RWPE2 (cell line): Measurements from ENCODE around the gene PPP1R14C.

Experiments
- ATAC-seq: fragments of 200-7000 bp; cut with Tn5 transposase; 3 replicates; pipeline ENCODE4 v1.9.1; 2021; ENCODE audit warnings: low read depth
- DNase-seq: peaks from one replicate; pipeline ENCODE4 v3.0.0-alpha.2; 2020; ENCODE audit warnings: low spot score
- H3K27ac ChIP-seq: fragments of 450-650 bp; 2 replicates; pipeline ENCODE4 v1.5.1; 2017; ENCODE audit warnings: mild to moderate bottlenecking; ENCODE audit not compliant: poor library complexity, severe bottlenecking
- H3K27me3 ChIP-seq: fragments of 250-450 bp; sonication (Bioruptor Pico); 2 replicates; pipeline ENCODE4 v1.5.1; 2021; ENCODE audit warnings: mild to moderate bottlenecking, moderate library complexity; ENCODE audit not compliant: insufficient read depth, poor library complexity, severe bottlenecking
- H3K36me3 ChIP-seq: fragments of 250-450 bp; sonication (Bioruptor Pico); 2 replicates; pipeline ENCODE4 v1.5.1; 2020; ENCODE audit warnings: low read depth, mild to moderate bottlenecking, moderate library complexity
- H3K4me1 ChIP-seq: fragments of 250-450 bp; sonication (Bioruptor Pico); 2 replicates; pipeline ENCODE4 v1.5.1; 2021; ENCODE audit warnings: mild to moderate bottlenecking, moderate library complexity; ENCODE audit not compliant: insufficient read depth, poor library complexity, severe bottlenecking
- H3K4me3 ChIP-seq: fragments of 250-450 bp; sonication (Bioruptor Pico); 2 replicates; pipeline ENCODE4 v1.5.1; 2021; ENCODE audit warnings: mild to moderate bottlenecking, moderate library complexity; ENCODE audit not compliant: severe bottlenecking
- H3K9me3 ChIP-seq: fragments of 250-450 bp; sonication (Bioruptor Pico); 2 replicates; pipeline ENCODE4 v1.5.1; 2021; ENCODE audit warnings: mild to moderate bottlenecking, moderate library complexity; ENCODE audit not compliant: severe bottlenecking
- CTCF ChIP-seq: fragments of 450-650 bp; IDR thresholded peaks from one replicate; pipeline ENCODE4 v1.5.1; 2017; ENCODE audit warnings: mild to moderate bottlenecking, moderate library complexity; ENCODE audit not compliant: poor library complexity, severe bottlenecking

The PPP1R14C gene

DNA sequence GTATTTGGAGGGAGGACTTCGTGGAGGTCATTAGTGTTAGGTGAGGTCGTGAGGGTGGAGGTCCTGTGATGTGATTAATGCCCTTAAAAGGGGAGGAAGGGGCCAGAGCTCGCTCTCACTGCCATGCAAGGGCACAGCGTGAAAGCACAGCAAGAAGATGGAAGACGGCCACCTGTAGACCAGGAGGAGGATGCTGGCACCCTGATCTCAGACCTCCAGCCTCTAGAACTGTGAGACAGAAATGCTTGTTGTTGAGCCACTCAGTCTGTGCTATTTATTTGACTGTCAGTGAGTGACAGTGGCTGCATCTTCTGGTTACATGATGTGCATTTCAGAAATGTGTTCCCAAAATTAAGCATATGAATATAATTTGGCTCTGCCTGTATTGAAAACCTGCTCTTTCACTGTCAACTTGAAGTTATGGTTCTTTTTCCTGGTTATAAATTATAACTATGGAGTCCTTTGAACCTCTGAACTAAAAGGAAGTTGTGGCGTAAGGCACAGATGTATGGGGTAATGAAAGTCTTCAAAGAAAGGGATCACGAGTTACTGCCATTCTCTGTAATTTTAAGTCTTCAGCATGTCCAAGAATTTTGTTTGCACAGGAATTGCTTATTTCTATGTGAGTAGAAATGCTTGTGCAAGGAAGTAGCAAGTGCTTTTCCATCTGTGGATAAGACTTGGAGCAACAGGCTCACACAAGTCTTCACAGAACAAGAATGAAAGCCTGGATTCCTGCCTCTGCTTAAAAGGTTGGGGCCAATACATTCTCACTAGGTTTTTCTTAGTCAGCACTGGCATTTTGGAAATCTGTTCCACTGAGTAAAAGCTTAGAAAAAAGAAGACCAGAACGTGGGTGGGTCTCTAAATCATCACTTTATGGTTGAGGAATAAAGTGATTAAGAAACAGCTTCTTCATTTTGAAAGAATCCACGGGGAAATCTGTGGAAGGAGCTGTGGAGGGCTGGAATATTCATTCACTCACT, 10.3 kb downstream of the PPP1R14C start:
- no peak for DNase-seq
- ATAC-seq = peak; percentile 70
- Histone ChIP-seq H3K36me3 (0 out of 2 replicates have a peak, but pooled peaks cover 3% of the 10 kb centered on the region), H3K4me1 (peaks cover 52% of the 10 kb centered on the region), H3K4me3 (no peak overlapping the region), H3K27ac (peak overlapping the region; percentile 94), H3K27me3 (no peaks in the 10 kb centered on the region), H3K9me3 (no peaks in the 10 kb centered on the region)
- no peak for TF ChIP-seq CTCF

DNA sequence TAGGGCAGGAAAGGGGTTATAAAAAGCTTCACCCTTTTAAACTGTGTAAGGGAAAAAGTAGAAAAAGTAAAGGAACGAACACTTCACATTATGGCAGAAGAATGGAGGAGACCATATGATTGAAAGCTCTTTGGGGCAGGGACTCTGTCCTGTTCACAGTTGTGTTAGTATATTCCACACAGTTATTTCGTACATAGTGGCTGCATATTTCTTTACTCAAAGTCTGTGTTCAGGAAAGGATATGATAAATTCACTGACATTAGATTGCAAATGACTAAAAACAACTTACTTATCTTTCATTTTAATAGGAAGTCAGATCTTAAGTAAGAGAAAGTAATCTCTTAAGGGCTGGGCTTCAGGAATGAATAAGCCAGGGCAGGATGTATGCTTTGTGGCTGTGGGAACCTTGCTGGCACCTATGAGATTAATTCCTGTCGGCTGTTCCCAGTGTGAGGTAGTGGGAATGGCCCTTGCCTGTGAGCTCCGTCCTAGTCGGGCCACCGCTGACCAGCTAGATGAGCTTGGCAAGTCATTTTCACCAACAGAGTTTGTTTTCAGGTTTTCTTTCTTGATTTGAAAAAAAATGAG, 11.2 kb downstream of the PPP1R14C start:
- H3K27ac ChIP-seq = peak overlapping the region; percentile 94
- H3K9me3 ChIP-seq = no peaks in the 10 kb centered on the region
- no peaks in the 10 kb centered on the region for H3K27me3 ChIP-seq
- TF ChIP-seq CTCF = no peak
- peak; percentile 80 for ATAC-seq
- H3K36me3 ChIP-seq = 0 out of 2 replicates have a peak, but pooled peaks cover 3% of the 10 kb centered on the region
- H3K4me1 ChIP-seq = peaks cover 52% of the 10 kb centered on the region
- no peak overlapping the region for H3K4me3 ChIP-seq
- DNase-seq = no peak

DNA sequence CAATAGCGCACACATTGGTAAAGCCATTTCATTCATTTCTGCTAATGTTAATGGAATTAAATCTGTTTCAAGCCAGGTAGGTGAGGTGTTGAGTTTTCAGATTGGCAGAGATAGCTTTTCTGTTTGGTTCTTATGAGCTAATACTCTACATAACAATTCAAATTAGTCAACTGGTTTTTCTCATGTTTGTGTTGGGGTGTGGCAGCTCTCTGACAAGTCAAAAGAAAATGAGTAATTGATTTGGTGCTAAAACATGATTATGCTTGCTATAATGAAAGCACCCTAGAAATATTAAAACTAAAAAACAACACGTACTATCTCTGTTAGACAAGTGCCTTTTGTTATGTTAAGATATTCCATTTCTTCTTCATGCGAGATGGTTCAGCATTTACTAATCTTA, 13.6 kb downstream of the PPP1R14C start:
- H3K4me1 ChIP-seq = peaks cover 52% of the 10 kb centered on the region
- peak overlapping the region; percentile 94 for H3K27ac ChIP-seq
- H3K27me3 ChIP-seq = no peaks in the 10 kb centered on the region
- H3K36me3 ChIP-seq = 0 out of 2 replicates have a peak, but pooled peaks cover 3% of the 10 kb centered on the region
- ATAC-seq = peak; percentile 43
- DNase-seq = no peak
- TF ChIP-seq CTCF = no peak
- H3K4me3 ChIP-seq = no peak overlapping the region
- no peaks in the 10 kb centered on the region for H3K9me3 ChIP-seq

DNA sequence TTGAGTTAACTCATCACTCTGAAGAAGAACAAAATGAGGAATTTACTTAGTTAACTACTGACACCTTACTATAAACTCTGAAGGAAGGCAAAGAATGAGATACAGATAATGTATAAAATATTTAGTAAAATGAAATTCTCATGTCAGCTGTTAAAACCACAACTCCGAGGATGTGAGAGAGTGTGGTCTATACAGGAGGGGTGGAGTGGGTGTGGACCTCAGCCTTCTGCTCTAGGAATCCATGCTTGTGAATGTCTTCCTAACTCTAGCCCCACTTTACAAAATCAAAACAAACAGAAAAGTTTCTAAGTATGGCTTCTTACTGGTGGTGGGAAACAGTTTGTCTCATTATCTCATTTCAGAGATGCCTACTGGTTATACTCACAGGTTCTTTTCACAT, 14.2 kb downstream of the PPP1R14C start:
- H3K27me3 ChIP-seq = no peaks in the 10 kb centered on the region
- no peak overlapping the region for H3K4me3 ChIP-seq

More for the DNA sequence above, 14.2 kb downstream of the PPP1R14C start:
- DNase-seq (no peak), ATAC-seq (no peak)
- Histone ChIP-seq H3K36me3 (0 out of 2 replicates have a peak, but pooled peaks cover 3% of the 10 kb centered on the region), H3K9me3 (no peaks in the 10 kb centered on the region), H3K27ac (peak overlapping the region; percentile 94), H3K4me1 (peaks cover 52% of the 10 kb centered on the region)
- no peak for TF ChIP-seq CTCF
